ENCODE measurements around the gene ARHGAP15.

ARHGAP15 gene

DNA sequence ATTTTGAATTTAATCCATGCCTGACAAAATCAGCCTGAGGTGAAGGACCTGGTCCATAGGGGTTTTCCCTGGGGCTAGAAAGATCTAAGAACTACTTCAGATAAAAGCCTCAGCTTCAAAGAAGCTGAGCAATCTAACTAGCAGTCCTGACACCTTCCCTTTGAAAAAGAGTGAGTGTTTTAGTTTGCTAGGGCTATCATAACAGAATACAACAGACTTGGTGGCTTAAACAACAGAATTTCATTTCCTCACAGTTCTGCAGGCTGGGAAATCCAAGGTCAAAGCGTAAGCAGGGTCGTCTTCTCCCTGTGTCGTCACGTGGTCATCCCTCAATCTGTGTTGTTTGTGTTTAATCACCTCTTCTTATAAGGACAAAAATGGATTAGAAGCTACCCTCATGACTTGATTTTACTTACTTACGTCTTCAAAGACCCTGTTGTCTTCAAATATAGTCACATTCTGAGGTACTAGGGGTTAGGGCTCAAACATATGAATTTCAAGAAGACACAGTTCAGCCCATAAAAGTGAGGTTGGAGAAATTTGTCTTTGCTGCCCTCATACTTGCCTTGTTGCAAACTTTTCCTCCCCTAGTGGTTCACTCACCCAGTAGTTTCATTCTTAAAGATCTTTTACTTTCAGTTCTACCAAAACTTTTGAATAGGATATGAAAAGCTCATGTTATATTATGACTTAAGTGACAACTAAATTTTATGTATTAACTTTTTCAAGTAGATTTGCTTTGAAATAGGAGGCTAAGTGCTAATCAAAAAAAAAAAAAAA is 673.8 kb downstream of the ARHGAP15 start:
- no peak for DNase-seq

DNA sequence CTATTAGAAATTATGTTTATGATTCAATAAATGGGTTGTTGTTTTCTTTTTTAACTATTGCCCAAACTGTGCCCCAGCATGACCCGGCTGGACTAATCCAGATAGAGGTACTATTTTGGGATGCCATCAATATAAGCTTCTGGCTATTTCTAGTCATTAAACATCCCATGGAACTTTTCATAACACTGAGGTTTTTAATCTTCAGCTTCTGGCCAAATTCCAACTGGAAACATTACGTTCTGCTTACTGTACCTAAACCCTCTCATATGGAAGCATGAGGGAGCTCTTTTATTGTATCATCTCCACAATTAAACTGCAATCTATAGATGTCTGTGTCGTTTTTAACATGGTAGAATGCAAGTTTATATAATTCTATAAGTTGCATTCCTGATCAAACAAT is 674.7 kb downstream of the ARHGAP15 start:
- no peak for DNase-seq

DNA sequence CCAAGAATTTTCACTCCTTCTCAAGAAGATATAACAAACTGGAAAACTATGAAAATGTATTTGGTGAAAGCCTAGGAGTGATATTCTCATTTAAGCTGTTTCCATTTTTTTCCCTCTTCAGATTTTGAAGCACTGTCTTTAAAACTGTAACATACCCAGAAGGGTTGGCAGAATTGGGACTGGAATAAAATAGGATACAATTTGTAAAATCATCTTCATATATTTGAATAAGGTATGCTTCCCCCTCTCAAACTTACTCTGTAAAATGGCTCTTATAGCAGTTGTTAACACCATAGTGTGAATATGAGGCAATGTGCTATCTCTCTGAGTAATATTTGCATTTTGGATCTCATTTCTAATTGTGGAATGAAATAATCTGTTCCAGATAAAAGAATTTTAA is 676.4 kb downstream of the ARHGAP15 start:
- no peak for DNase-seq

DNA sequence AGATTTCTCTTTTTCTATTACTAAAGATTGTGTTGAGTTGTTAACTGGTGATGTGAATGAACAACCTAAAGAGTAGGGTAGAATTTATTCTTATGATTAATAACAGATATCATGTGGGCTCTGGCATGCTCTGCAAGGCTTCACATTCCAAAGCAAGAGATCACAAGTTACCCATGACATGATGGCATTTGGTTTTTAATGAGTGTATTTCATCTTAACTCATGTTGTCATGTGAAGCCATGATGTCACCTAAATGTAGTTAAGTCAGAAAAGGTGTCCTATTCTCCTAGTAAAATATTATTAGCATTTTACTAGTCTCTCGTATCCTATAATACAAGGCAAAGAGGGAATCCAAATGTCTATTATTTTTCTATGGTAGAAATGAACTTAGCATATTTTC is 678.0 kb downstream of the ARHGAP15 start:
- DNase-seq = no peak

DNA sequence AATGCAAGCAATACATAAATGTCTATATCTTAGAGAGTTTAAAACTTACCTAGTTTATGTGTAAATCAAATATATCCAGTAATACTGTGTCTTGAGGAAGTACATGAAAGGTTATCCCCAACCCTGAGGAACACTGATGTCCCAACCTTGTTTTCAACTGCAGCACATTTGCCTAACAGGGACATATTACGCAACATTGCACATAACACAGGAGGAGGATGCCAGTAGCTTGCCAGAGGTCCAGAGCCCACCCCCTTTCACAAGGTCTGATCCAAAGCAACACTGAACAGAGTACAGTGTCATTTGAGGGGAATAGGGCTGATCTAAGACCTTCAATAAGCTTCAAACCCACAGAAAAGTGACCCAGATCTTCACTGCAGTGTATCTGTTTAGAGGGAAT is 678.5 kb downstream of the ARHGAP15 start:
- no peak for DNase-seq

DNA sequence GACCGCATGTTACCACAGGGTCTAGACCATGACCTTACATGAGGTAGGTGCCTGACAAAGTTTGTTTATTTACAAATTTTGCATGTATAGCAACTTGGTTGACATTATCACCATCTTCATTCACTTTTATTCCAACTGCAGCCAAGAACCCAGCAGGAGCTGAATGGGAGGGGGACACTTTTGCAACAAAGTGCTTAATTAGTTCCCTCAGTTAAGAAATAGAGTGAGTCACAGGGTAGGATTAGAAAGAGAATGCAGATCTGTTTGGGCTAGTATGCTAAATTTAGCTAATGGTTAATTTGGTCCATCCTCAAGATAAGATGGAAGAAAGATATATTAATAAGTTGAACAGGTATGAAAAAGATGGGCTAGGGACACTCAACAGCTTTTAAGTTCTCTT is 678.9 kb downstream of the ARHGAP15 start:
- no peak for DNase-seq

DNA sequence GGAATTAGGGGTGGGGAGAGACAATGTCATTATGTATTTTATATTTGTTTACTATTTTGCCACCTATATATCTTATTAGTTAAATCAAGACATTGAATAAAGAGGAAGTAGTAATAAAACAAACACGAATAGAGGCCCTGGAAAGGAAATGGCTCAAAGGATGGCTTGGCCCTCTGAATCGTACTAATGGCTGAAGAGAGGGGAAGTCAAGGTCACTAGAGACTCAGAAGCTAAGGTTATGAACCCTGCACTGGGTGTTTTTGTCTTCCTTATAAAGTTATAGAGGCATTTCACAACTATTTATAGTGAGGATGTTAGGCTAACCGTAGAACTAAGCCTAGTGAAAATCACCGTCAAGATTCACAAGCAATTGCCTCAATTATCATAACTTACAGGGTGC is 685.9 kb downstream of the ARHGAP15 start:
- no peak for DNase-seq

DNA sequence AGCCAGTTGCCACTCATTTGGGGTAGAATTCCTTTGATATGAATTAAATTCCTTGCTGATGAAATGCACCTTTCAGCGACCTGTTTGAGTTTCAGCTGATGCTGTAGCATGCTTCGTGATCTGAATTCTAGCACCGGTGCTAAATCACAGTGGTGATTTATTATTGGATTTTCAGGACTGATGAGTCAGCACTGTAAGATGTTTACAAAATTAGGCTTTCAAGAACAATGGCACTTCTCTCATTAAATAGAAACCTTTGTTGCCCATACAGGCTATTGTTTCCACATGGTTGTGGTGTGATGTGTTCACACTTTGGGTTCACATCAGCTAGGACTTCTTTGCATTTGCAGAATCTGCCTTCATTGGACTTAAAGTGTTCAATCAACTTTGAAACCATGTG is 687.7 kb downstream of the ARHGAP15 start:
- DNase-seq = no peak
